ENCODE data around the gene IL9R.
"Not testable (repeated sequence)": the region's sequence is repeated elsewhere in the genome, so short reads cannot be mapped to it uniquely, and the experiment has no call there.

GRCh38 chrX:156009691-156010090 lies 12.2 kb downstream of the IL9R start:
- TF ChIP-seq CTCF (IDR thresholded peaks at IDR 0.05); EP300 (IDR thresholded peaks at IDR 0.05); POLR2A (IDR thresholded peaks at IDR 0.05; ENCODE audit: low read depth); POLR2AphosphoS5 (IDR thresholded peaks at IDR 0.05): not testable (repeated sequence)
